HepG2 (cell line): ENCODE results near the gene RNASE8. TPM values are rescaled to one million over a fixed set of nuclear protein-coding genes. Genes with fewer than 3 reads are reported as not detected.

Experiments
- ARNT2 ChIP-seq: sonication (generic); formaldehyde crosslinking; IDR thresholded peaks from 2 replicates; pipeline ENCODE4 v1.8.0; 2022; ENCODE audit warnings: mild to moderate bottlenecking, low read depth, missing genetic modification reagents, moderate library complexity
- ARNTL ChIP-seq: sonication (generic); formaldehyde crosslinking; IDR thresholded peaks from 2 replicates; pipeline ENCODE4 v1.4.0; 2020; ENCODE audit warnings: mild to moderate bottlenecking, missing genetic modification reagents
- ATAD3A ChIP-seq: sonication (generic); formaldehyde crosslinking; IDR thresholded peaks from 2 replicates; pipeline ENCODE4 v1.4.0; 2020; ENCODE audit warnings: missing genetic modification reagents
- ATM ChIP-seq: fragments of 450-650 bp; IDR thresholded peaks from 2 replicates; pipeline ENCODE4 v1.7.1; 2017; ENCODE audit warnings: mild to moderate bottlenecking, borderline replicate concordance
- ELF4 ChIP-seq: sonication (generic); formaldehyde crosslinking; IDR thresholded peaks from 2 replicates; pipeline ENCODE4 v1.5.0; 2020; ENCODE audit warnings: missing genetic modification reagents, mild to moderate bottlenecking, moderate library complexity, borderline replicate concordance
- FOXM1 ChIP-seq: sonication (generic); formaldehyde crosslinking; IDR thresholded peaks from 2 replicates; pipeline ENCODE4 v1.5.0; 2020; ENCODE audit warnings: missing genetic modification reagents
- NCOR1 ChIP-seq: fragments of 200-600 bp; sonication (generic); IDR thresholded peaks from 2 replicates; pipeline ENCODE4 v1.7.0; 2017; ENCODE audit warnings: antibody characterized with exemption, low read length, borderline replicate concordance
- RFX1 ChIP-seq: fragments of 450-650 bp; IDR thresholded peaks from 2 replicates; pipeline ENCODE4 v1.6.1; 2017
- SATB2 ChIP-seq: sonication (generic); formaldehyde crosslinking; IDR thresholded peaks from 2 replicates; pipeline ENCODE4 v1.5.0; 2020; ENCODE audit warnings: missing genetic modification reagents
- SMYD3 ChIP-seq: sonication (generic); formaldehyde crosslinking; IDR thresholded peaks from 2 replicates; pipeline ENCODE4 v1.8.1; 2023; ENCODE audit warnings: mild to moderate bottlenecking, missing genetic modification reagents
- SNRNP70 ChIP-seq: fragments of 200-400 bp; formaldehyde crosslinking; IDR thresholded peaks from 2 replicates; pipeline ENCODE4 v1.6.1; 2017; ENCODE audit warnings: mild to moderate bottlenecking, low read depth, low read length, moderate library complexity
- TEAD2 ChIP-seq: sonication (generic); formaldehyde crosslinking; IDR thresholded peaks from 2 replicates; pipeline ENCODE4 v1.9.0; 2021; ENCODE audit warnings: missing genetic modification reagents
- ZBTB26 ChIP-seq: IDR thresholded peaks from 2 replicates; pipeline ENCODE4 v1.6.1; 2016; ENCODE audit warnings: missing compliant biosample characterization, missing genetic modification reagents, borderline replicate concordance
- ZNF329 ChIP-seq: sonication (generic); formaldehyde crosslinking; IDR thresholded peaks from 2 replicates; pipeline ENCODE4 v1.9.0; 2021; ENCODE audit warnings: low read depth, mild to moderate bottlenecking, missing genetic modification reagents
- ZNF432 ChIP-seq: sonication (generic); formaldehyde crosslinking; IDR thresholded peaks from 2 replicates; pipeline ENCODE4 v1.5.0; 2020; ENCODE audit warnings: missing genetic modification reagents, mild to moderate bottlenecking, borderline replicate concordance
- ZNF484 ChIP-seq: sonication (generic); formaldehyde crosslinking; IDR thresholded peaks from 2 replicates; pipeline ENCODE4 v1.5.1; 2020; ENCODE audit warnings: mild to moderate bottlenecking, low read depth, missing genetic modification reagents, borderline replicate concordance
- ZNF574 ChIP-seq: sonication (generic); formaldehyde crosslinking; IDR thresholded peaks from 2 replicates; pipeline ENCODE4 v1.4.0; 2020; ENCODE audit warnings: missing genetic modification reagents
- ZNF597 ChIP-seq: sonication (generic); formaldehyde crosslinking; IDR thresholded peaks from 2 replicates; pipeline ENCODE4 v1.5.0; 2020; ENCODE audit warnings: missing genetic modification reagents
- ZNF850 ChIP-seq: sonication (generic); formaldehyde crosslinking; conservative IDR thresholded peaks from 2 replicates; pipeline ENCODE4 v1.9.0; 2021; ENCODE audit warnings: mild to moderate bottlenecking, missing genetic modification reagents
- ZNF883 ChIP-seq: sonication (generic); formaldehyde crosslinking; IDR thresholded peaks from 2 replicates; pipeline ENCODE4 v1.5.1; 2020; ENCODE audit warnings: mild to moderate bottlenecking, missing genetic modification reagents; ENCODE audit errors: not compliant biosample characterization
- ZSCAN9 ChIP-seq: IDR thresholded peaks from 2 replicates; pipeline ENCODE4 v1.6.1; 2016; ENCODE audit warnings: borderline replicate concordance
- polyA plus RNA-seq, 8 experiments: library from polyadenylated mRNA; depleted of rRNA in 3 of 8; stranded (reverse) in 7 of 8; unstranded in 1 of 8; fragments of >200 nt; fragmentation: Illumina TruSeq in 4 of 8; extraction: Trizol in 4 of 8; gene quantifications; 2 replicates each; pipeline versions ENCODE4 v1.2.1 to v1.2.3, GENCODE V29; 2011 to 2016; ENCODE audit warnings: low read depth in 4 of 8, missing spikeins in 1 of 8, mixed read lengths in 1 of 8; ENCODE audit not compliant: insufficient read depth in 1 of 8
- total RNA-seq, 5 experiments: library from RNA; depleted of rRNA; stranded (reverse); fragments of >200 nt; fragmentation: Illumina TruSeq; extraction: Trizol; gene quantifications; 2 replicates each; pipeline ENCODE4 v1.2.3, GENCODE V29; 2016; ENCODE audit warnings: low read depth in 1 of 5
- TF ChIP-seq, protein P1 (sequence below): sonication (generic); formaldehyde crosslinking; IDR thresholded peaks from 2 replicates; pipeline ENCODE4 v1.5.0; 2020; ENCODE audit warnings: mild to moderate bottlenecking, low read depth, missing genetic modification reagents, borderline replicate concordance
- TF ChIP-seq, protein P2 (sequence below): sonication (generic); formaldehyde crosslinking; IDR thresholded peaks from 2 replicates; pipeline ENCODE4 v1.5.0; 2020; ENCODE audit warnings: mild to moderate bottlenecking, missing genetic modification reagents

The RNASE8 gene
- total and polyA plus RNA-seq, 2 of the 13 experiments (the other 11 are each of a cell fraction or from before 2014, with no cell fraction given) = not detected

DNA sequence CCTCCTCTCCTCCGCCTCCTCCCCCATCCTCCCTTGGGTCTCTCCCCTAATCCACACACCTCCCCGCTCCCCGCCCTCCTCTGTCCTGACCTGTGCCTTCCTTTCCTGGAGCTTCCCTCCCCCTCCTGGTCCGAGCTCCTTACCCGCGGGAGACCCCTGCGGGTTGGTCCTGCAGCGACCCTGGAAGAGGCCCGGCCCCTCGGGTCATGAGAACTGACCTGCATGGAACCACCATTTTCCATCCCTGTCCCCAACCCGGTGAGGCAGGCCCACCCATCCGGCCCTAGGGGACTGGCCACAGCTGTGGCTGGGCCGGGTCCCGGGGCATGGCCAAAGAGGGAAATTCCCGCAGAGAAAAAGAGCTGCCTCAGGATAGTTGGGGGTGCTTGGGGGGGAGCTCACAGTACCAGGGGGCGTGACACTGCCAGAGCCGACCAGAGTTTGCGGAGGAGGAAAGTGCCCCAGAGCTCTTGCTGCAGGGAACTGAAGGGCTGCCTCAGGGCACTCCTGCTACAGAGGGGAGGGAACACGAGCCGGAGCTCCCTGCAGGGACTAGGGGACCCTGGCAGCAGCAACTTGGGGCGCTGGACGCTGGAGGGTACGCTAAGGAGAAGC lies 13.1 kb downstream of the RNASE8 start (continued):
- TF ChIP-seq, protein P1, sequence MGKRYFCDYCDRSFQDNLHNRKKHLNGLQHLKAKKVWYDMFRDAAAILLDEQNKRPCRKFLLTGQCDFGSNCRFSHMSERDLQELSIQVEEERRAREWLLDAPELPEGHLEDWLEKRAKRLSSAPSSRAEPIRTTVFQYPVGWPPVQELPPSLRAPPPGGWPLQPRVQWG = no peak
- TF ChIP-seq SATB2 (CRISPR knock-in tag) = no peak
- TF ChIP-seq TEAD2 (CRISPR knock-in tag) = no peak
- TF ChIP-seq ZNF432 (CRISPR knock-in tag) = no peak
- no peak for TF ChIP-seq ATAD3A (CRISPR knock-in tag)
- TF ChIP-seq ZNF850 (CRISPR knock-in tag) = no peak
- TF ChIP-seq ZSCAN9 (CRISPR knock-in tag) = no peak
- TF ChIP-seq ZBTB26 (CRISPR knock-in tag) = no peak
- no peak for TF ChIP-seq ATM
- TF ChIP-seq ZNF597 (CRISPR knock-in tag) = no peak
- no peak for TF ChIP-seq FOXM1
- no peak for TF ChIP-seq ZNF484 (CRISPR knock-in tag)
- TF ChIP-seq RFX1 = no peak
- no peak for TF ChIP-seq NCOR1
- TF ChIP-seq ELF4 (CRISPR knock-in tag) = no peak
- TF ChIP-seq ZNF883 (CRISPR knock-in tag) = peak; percentile 87
- no peak for TF ChIP-seq SMYD3 (CRISPR knock-in tag)
- TF ChIP-seq ZNF329 (CRISPR knock-in tag) = no peak
- TF ChIP-seq ARNTL (CRISPR knock-in tag) = no peak
- TF ChIP-seq, protein P2, sequence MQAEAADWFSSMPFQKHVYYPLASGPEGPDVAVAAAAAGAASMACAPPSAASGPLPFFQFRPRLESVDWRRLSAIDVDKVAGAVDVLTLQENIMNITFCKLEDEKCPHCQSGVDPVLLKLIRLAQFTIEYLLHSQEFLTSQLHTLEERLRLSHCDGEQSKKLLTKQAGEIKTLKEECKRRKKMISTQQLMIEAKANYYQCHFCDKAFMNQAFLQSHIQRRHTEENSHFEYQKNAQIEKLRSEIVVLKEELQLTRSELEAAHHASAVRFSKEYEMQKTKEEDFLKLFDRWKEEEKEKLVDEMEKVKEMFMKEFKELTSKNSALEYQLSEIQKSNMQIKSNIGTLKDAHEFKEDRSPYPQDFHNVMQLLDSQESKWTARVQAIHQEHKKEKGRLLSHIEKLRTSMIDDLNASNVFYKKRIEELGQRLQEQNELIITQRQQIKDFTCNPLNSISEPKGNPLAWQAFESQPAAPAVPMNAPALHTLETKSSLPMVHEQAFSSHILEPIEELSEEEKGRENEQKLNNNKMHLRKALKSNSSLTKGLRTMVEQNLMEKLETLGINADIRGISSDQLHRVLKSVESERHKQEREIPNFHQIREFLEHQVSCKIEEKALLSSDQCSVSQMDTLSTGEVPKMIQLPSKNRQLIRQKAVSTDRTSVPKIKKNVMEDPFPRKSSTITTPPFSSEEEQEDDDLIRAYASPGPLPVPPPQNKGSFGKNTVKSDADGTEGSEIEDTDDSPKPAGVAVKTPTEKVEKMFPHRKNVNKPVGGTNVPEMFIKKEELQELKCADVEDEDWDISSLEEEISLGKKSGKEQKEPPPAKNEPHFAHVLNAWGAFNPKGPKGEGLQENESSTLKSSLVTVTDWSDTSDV (CRISPR knock-in tag) = 0 out of 2 replicates have a peak, but pooled peaks have one; percentile 37
- no peak; the same call in 1 of the 2 replicates for TF ChIP-seq ZNF574 (CRISPR knock-in tag)
- TF ChIP-seq ARNT2 (CRISPR knock-in tag) = peak; percentile 43; the same call in 1 of the 2 replicates
- no peak for TF ChIP-seq SNRNP70
